ENCODE measurements around the gene ZNF135.

ZNF135 gene

DNA sequence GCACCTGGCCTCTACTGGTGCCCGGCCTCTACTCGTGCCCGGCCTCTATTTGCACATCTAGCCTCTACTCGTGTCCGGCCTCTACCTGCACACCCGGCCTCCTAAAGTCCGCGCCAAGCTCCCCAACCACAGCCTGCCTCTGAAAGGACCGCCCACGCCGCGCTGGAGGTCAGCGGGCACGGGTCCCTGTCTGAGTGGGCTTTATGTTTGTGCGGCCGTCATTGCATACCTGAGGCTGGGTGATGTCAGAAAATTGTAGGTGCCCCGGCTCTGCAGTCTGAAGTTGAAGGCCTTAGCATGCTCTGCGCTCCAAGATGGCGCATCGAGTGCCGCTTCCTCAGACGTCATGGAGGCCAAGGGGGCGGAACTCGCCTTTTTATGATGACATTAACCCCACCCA, 1.1 kb downstream of the ZNF135 start:
- Histone ChIP-seq H4K20me1 (ENCODE audit: insufficient read depth) (no peaks in the 10 kb centered on the region), H3K27ac (no peak overlapping the region), H3K9ac (no peak overlapping the region), H3K4me1 (ENCODE audit: low read depth, poor library complexity, severe bottlenecking) (no peaks in the 10 kb centered on the region), H3K27me3 (ENCODE audit: insufficient read depth, low read depth) (no peaks in the 10 kb centered on the region; the same call in 1 of the 2 replicates), H3K79me2 (ENCODE audit: insufficient read depth, low read depth) (no peaks in the 10 kb centered on the region), H3K4me2 (no peak overlapping the region), H2AFZ (ENCODE audit: low read depth) (no peak overlapping the region), H3K4me3 (IDR thresholded peaks at IDR 0.05; ENCODE audit: insufficient read depth, low read depth, low read length) (no peak overlapping the region), H3K36me3 (ENCODE audit: insufficient read depth) (no peaks in the 10 kb centered on the region)
- TF ChIP-seq, protein P1, sequence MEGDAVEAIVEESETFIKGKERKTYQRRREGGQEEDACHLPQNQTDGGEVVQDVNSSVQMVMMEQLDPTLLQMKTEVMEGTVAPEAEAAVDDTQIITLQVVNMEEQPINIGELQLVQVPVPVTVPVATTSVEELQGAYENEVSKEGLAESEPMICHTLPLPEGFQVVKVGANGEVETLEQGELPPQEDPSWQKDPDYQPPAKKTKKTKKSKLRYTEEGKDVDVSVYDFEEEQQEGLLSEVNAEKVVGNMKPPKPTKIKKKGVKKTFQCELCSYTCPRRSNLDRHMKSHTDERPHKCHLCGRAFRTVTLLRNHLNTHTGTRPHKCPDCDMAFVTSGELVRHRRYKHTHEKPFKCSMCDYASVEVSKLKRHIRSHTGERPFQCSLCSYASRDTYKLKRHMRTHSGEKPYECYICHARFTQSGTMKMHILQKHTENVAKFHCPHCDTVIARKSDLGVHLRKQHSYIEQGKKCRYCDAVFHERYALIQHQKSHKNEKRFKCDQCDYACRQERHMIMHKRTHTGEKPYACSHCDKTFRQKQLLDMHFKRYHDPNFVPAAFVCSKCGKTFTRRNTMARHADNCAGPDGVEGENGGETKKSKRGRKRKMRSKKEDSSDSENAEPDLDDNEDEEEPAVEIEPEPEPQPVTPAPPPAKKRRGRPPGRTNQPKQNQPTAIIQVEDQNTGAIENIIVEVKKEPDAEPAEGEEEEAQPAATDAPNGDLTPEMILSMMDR (conservative IDR thresholded peaks at IDR 0.05; ENCODE audit: low read depth, low read length), result no peak

DNA sequence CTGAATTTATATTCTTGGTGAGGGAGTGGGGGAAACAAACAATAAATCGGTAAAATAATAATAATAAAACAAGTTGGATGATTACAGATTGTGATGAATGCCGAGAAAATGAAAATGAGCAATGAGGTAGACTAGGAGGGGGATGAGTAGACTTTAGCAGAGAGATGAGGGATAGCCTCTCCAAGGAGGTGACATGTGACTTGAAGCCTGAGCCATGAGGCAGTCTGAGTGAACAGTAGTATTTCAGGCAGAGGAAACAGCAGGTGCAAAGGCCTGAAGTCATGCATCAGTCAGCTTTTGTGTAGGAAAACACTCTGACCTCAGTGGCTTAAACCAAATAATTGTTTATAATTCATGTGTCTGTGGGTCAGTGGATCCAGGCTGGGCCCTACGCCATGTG, 4.6 kb downstream of the ZNF135 start:
- Histone ChIP-seq H4K20me1 (ENCODE audit: insufficient read depth) (no peaks in the 10 kb centered on the region), H3K4me1 (ENCODE audit: low read depth, poor library complexity, severe bottlenecking) (no peaks in the 10 kb centered on the region), H3K4me3 (IDR thresholded peaks at IDR 0.05; ENCODE audit: insufficient read depth, low read depth, low read length) (no peak overlapping the region), H3K27ac (no peak overlapping the region), H3K79me2 (ENCODE audit: insufficient read depth, low read depth) (no peaks in the 10 kb centered on the region), H2AFZ (ENCODE audit: low read depth) (no peak overlapping the region), H3K9ac (no peak overlapping the region), H3K36me3 (ENCODE audit: insufficient read depth) (no peaks in the 10 kb centered on the region), H3K4me2 (no peak overlapping the region), H3K27me3 (ENCODE audit: insufficient read depth, low read depth) (no peaks in the 10 kb centered on the region)
- TF ChIP-seq, protein P1 (conservative IDR thresholded peaks at IDR 0.05; ENCODE audit: low read depth, low read length), result no peak

DNA sequence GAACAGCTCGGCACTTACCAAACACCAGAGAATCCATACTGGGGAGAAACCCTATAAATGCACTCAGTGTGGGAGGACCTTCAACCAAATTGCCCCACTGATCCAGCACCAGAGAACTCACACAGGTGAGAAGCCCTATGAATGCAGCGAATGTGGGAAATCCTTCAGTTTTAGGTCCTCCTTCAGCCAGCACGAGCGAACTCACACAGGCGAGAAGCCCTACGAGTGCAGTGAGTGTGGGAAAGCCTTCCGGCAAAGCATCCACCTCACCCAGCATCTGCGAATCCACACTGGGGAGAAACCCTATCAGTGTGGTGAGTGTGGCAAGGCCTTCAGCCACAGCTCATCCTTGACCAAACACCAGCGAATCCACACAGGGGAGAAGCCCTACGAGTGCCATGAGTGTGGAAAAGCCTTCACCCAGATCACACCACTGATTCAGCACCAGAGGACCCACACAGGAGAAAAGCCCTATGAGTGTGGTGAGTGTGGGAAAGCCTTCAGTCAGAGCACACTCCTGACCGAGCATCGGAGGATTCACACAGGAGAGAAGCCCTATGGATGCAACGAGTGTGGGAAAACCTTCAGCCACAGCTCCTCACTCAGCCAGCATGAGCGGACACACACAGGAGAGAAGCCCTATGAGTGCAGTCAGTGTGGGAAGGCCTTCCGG, 8.3 kb downstream of the ZNF135 start:
- Histone ChIP-seq H3K27me3 (ENCODE audit: insufficient read depth, low read depth) (no peaks in the 10 kb centered on the region), H2AFZ (ENCODE audit: low read depth) (no peak overlapping the region), H3K4me2 (no peak overlapping the region), H3K27ac (no peak overlapping the region), H3K79me2 (ENCODE audit: insufficient read depth, low read depth) (no peaks in the 10 kb centered on the region), H3K9ac (no peak overlapping the region), H3K36me3 (ENCODE audit: insufficient read depth) (no peaks in the 10 kb centered on the region), H4K20me1 (ENCODE audit: insufficient read depth) (no peaks in the 10 kb centered on the region), H3K4me3 (IDR thresholded peaks at IDR 0.05; ENCODE audit: insufficient read depth, low read depth, low read length) (no peak overlapping the region), H3K4me1 (ENCODE audit: low read depth, poor library complexity, severe bottlenecking) (no peaks in the 10 kb centered on the region)
- TF ChIP-seq, protein P1 (conservative IDR thresholded peaks at IDR 0.05; ENCODE audit: low read depth, low read length), result no peak

DNA sequence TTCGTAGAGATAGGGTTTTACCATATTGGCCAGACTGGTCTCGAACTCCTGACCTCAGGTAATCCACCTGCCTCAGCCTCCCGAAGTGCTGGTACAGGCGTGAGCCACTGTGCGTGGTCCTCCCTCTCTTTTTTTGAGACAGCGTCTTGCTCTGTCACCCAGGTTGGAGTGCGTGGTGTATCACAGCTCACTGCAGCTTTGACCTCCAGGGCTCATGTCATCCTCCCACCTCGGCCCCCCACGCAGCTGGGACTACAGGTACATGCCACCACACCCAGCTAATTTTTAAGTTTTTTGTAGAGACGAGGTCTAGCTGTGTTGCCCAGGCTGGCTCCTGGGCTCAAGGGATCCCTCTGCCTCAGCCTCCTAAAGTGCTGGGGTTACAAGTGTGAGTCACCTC, 20.7 kb downstream of the ZNF135 start:
- Histone ChIP-seq H3K4me3 (IDR thresholded peaks at IDR 0.05; ENCODE audit: insufficient read depth, low read depth, low read length) (no peak overlapping the region), H3K79me2 (ENCODE audit: insufficient read depth, low read depth) (no peaks in the 10 kb centered on the region), H3K9ac (no peak overlapping the region), H3K27me3 (ENCODE audit: insufficient read depth, low read depth) (peaks cover 4% of the 10 kb centered on the region; the same call in 1 of the 2 replicates), H3K36me3 (ENCODE audit: insufficient read depth) (no peaks in the 10 kb centered on the region), H2AFZ (ENCODE audit: low read depth) (no peak overlapping the region), H3K4me2 (no peak overlapping the region), H4K20me1 (ENCODE audit: insufficient read depth) (no peaks in the 10 kb centered on the region), H3K27ac (no peak overlapping the region), H3K4me1 (ENCODE audit: low read depth, poor library complexity, severe bottlenecking) (no peaks in the 10 kb centered on the region)
- TF ChIP-seq, protein P1 (conservative IDR thresholded peaks at IDR 0.05; ENCODE audit: low read depth, low read length), result no peak

Measured in KMS-11 (cell line).